ENCODE measurements around the gene MCF2.

GRCh38 chrX:139554376-139554775 is 153.6 kb downstream of the MCF2 start:
- TF ChIP-seq CTCF (IDR thresholded peaks at IDR 0.05; ENCODE audit: insufficient read depth, low read depth, low read length) (no peak), EZH2 (IDR thresholded peaks at IDR 0.05; ENCODE audit: insufficient read depth, low read length) (no peak)

Data from astrocyte (in vitro differentiated cells and primary cell).